Embryonic facial prominence (tissue), 1 donor: Measurements from ENCODE around the gene PPP1R2.
"Not testable (repeated sequence)": the region's sequence is repeated elsewhere in the genome, so short reads cannot be mapped to it uniquely, and the experiment has no call there.

Experiments used
- DNase-seq: peaks from one replicate; pipeline ENCODE4 v3.0.0-alpha.2; 2016; ENCODE audit errors: extremely low spot score

PPP1R2 gene

DNA sequence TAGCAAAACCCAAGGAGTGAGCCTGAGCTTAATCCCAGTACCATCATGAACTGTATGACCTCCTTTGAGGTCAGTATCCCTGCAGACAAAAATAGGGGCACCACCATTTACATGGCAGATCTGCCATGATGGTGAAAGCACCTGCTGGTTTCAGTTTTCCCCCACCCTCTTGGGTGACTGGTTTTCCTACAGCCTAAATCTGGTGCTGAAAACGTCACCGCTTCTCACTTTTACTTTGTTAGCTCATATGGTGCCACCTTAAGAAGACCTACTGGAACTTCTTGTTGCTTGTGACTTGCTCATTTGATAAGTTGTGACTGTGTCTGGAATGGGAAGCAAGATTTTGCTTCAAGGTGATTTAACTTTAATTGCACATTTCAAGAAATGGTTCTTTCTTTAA, 5.1 kb downstream of the PPP1R2 start:
- DNase-seq, result no peak

- no peak for DNase-seq
These were observed 7.8 kb downstream of the PPP1R2 start for GRCh38 chr3:195535293-195535692.

- DNase-seq, result no peak
These were observed 10.3 kb downstream of the PPP1R2 start for GRCh38 chr3:195532834-195533233.

- no peak for DNase-seq
These were observed 10.8 kb downstream of the PPP1R2 start for GRCh38 chr3:195532345-195532744.

- no peak for DNase-seq
These were observed 11.4 kb downstream of the PPP1R2 start for GRCh38 chr3:195531683-195532082.

DNA sequence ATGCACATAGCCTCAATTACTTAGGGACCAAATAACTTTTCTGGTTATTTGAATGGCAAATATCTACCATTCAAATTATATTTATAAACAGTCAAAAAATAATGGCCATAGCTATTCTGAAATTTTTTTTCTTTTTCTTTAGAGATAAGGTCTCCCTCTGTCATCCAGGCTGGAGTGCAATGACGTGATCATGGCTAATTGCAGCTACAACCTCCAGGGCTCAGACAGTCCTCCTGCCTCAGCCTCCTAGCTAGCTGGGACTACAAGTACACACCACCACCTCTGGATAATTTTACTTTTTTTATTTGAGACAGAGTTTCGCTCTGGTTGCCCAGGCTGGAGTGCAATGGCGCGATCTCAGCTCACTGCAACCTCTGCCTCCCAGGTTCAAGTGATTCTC, 16.6 kb downstream of the PPP1R2 start:
- DNase-seq, result no peak

GRCh38 chr3:195524171-195524896, 18.8 kb downstream of the PPP1R2 start:
- DNase-seq, result no peak

GRCh38 chr3:195522254-195523023, 20.7 kb downstream of the PPP1R2 start:
- DNase-seq, result no peak

- DNase-seq, result no peak
These were observed 26.1 kb downstream of the PPP1R2 start for GRCh38 chr3:195517030-195517429.

DNA sequence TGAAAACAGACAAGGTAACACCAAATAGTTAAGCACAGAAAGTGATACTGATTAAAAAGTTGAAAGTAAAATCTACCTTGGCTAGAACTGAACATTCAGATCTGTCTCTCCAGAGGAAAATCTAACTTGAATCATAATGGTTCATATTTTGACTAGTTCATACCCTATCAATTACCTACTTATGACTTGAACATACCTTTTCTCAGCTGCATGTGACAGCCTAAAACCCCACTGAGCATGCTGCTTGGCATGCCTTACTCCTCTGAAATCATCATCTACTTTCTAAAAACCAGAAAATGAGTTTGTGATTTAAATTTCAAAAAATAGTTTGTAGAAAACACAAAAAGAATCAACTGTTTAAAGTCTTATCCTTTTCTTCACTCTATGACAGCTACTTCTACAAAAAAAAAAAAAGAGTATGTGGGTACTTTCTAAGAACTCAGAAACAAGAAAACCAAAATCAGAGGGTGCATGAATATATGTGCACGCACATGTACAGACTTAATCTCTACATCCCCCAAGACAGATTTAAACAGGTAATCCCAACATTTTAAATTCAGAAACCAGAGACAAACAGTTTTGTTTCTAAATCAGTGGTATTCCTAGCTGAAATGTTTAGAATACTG, 28.4 kb downstream of the PPP1R2 start:
- not testable (repeated sequence) for DNase-seq

DNA sequence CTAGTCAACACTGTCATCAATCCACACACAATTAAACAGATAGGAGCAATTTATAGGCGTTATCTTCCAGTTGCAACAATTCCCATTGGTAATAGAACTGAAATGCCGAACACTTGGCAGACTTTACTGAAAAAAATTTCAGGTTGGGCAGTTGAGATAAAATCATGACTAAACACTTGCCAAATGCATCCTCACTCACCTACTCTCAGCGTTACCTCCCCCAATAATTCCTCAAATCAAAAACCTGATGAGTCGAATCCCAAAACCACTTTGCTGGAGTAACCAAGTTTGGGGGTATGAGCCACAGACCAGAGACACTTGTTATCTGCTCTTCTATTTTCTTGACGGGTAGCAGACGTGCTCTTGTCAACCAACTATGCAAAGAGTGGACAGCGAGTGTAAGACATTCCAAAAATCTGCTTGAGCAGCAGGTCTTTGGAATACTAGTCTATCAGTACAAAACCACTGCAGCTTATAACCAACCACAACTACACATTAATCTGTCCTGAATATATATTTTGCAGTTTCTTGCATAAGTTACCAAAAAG, 30.3 kb downstream of the PPP1R2 start:
- no peak for DNase-seq

- DNase-seq, result no peak
These were observed 32.0 kb downstream of the PPP1R2 start for GRCh38 chr3:195511136-195511535.

DNA sequence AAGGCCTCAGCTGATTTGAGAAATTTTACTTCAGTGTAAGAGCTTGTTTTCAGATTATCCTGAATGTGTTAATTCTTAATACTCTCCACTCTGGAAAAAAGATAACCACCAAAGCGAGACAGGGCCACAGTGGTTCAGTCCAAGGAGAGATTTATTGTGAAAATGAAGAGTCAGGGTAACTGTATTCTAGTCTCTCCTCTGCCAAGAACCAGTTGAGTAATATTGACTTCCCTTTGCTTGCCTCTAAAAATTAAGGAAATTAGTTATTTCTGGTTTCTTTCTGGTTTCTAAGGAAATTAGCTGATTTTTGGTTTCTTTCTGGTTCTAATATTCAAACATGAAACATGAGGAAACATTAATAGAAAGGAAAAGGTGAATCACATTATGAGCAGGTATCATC, 34.9 kb downstream of the PPP1R2 start:
- DNase-seq, result no peak

DNA sequence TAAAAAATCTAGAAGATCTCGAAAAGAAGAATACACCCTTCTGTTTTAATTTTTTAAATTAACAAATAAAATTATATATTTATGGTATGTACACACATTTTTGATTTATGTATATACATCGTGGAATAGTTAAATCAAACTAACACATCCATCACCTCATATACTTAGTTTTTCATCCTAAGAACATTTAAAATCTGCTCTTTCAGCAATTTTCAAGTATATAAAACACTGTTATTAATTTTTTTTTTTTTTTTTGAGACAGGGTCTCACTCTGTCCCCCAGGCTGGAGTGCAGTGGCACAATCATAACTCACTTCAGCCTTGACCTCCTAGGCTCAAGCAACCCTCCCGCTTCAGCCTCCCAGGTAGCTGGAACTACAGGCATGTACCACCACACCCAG, 67.5 kb downstream of the PPP1R2 start:
- DNase-seq, result no peak

DNA sequence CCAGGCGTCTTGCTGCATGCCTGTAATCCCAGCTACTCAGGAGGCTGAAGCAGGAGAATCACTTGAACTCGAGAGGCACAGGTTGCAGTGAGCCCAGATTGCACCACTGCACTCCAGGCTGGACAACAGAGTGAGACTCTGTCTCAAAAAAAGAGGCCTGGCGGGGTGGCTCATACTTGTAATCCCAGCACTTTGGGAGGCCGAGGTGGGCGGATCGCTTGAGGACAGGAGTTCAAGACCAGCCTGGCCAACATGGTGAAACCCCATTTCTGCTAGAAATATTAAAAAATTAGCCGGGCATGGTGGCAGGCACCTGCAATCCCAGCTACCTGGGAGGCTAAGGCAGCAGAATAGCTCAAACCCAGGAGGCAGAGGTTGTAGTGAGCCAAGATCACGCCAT, 68.0 kb downstream of the PPP1R2 start:
- not testable (repeated sequence) for DNase-seq

DNA sequence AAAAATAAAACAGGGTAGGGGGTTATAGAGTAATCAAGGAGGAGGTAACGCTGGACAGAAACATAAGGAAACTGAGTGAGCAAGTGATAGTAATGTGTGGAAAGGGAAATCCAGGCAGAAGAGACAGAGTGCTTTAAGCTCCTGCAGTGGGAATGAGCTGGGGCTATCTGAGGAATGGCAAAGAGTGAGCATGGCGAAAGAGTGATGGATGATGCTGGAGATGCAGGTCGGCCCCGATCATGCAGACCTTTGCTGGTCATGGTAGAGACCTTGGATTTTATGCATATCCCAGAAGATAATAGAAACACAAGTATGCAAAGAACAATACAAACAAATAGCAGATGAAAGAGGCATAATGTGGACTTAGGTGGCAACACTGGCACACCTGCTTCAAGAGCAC, 74.3 kb downstream of the PPP1R2 start:
- no peak for DNase-seq

DNA sequence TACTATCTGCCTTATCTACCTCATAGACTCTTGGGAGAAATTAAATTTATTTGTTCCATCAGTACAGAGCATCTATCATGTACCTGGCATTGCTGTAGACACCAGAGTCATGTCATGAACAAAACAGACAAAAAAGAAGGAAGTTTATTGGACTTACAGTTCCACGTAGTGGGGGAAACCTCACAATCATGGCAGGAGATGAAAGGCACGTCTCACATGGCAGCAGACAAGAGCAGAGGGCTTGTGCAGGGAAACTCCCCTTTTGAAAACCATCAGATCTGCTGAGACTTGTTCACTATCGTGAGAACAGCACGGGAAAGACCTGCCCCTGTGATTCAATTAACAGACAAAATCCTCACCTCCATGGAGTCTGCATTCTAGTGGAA, 74.7 kb downstream of the PPP1R2 start:
- no peak for DNase-seq

DNA sequence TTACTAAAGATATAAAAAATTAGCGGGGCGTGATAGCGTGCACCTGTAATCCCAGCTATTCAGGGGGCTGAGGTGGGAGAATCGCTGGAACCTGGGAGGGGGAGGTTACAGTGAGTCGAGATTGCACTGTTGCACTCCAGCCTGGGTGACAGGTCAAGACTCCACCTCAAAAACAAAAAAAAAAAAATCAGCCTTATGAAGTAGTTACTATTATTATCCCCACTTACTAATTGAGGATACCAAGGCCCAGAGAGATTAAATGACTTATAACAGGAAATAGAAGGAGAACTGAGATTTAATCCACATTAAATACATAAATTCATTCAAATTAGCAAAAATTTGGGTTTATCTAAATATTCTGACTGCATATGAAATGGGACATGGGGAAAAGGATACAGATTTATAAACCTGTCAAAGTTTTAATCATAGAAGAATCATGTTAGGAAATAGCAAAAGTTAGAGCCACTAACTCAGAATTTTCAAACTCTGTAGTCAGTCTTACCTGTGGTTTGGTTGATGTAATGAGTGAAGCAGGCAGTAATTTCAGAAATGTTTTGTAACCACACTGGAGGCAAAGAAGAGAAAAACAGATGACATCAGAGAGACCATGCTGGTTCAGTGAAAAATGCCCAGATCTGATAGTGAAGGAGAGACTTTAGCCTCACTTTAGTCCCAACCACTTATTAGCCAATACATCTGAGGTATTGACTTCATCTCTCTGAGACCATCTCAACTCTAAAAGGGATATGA, 75.3 kb downstream of the PPP1R2 start:
- no peak for DNase-seq

DNA sequence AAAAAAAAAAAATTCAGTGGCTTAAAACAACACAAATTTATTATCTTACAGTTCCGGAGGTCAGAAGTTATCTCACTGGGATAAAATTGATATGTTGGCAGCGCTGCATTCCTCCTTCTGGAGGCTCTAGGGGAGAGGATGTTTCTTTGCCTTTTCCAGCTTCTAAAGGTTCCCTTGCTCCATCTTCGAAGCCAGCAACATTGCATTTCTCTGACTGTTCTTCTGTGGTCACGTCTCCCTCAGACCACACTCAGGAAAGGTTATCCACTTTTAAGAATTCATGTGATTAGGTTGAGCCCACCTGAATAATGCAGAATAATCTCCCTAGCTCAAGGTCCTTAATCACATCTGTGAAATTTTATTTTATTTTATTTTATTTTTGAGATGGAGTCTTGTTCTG, 76.9 kb downstream of the PPP1R2 start:
- DNase-seq, result no peak
